HFFc6 (cell line): Measurements from ENCODE around the gene ACTR5. TPM values are rescaled to one million over a fixed set of nuclear protein-coding genes. Genes with fewer than 3 reads are reported as not detected.

Experiments used
- DNase-seq: peaks from one replicate; pipeline ENCODE4 v3.0.0-alpha.2; 2018
- H3K27ac Mint-ChIP-seq: 2 replicates; pipeline ENCODE4 v1.8.0; 2020; ENCODE audit warnings: mild to moderate bottlenecking, mixed read lengths
- H3K27me3 Mint-ChIP-seq: 2 replicates; pipeline ENCODE4 v1.8.0; 2021; ENCODE audit warnings: mild to moderate bottlenecking, moderate library complexity, mixed read lengths; ENCODE audit not compliant: insufficient read depth
- H3K36me3 Mint-ChIP-seq: 2 replicates; pipeline ENCODE4 v1.8.0; 2021; ENCODE audit warnings: low read depth, mixed read lengths
- H3K4me1 Mint-ChIP-seq: 2 replicates; pipeline ENCODE4 v1.8.0; 2020; ENCODE audit warnings: low read depth, mixed read lengths
- H3K4me3 Mint-ChIP-seq: 2 replicates; pipeline ENCODE4 v1.8.0; 2020; ENCODE audit warnings: mild to moderate bottlenecking, moderate library complexity, mixed read lengths
- H3K9me3 Mint-ChIP-seq: 2 replicates; pipeline ENCODE4 v1.8.0; 2020; ENCODE audit warnings: mild to moderate bottlenecking, mixed read lengths
- CTCF ChIP-seq: fragments of 200-600 bp; sonication (generic); IDR thresholded peaks from 2 replicates; pipeline ENCODE4 v1.5.0; 2021; ENCODE audit warnings: antibody characterized with exemption, mild to moderate bottlenecking
- total RNA-seq, 6 experiments: library from RNA; stranded (reverse); fragmentation: NEBNext Ultra II Directional; extraction: Animal tissue kit (Norgen Biotek cat#: 25700); gene quantifications; 2 replicates in 1 of 6; 3 replicates in 5 of 6; pipeline ENCODE4 v1.2.3, GENCODE V29; 2021

ACTR5 gene
- total RNA-seq, 6 experiments from 2014 or later = 3.2 to 4.3 (median 3.8) TPM

GRCh38 chr20:38704136-38704535 is 44.1 kb upstream of the ACTR5 start:
- no peak overlapping the region for H3K27ac Mint-ChIP-seq
- H3K9me3 Mint-ChIP-seq = no peaks in the 10 kb centered on the region
- TF ChIP-seq CTCF = no peak
- no peak overlapping the region for H3K4me3 Mint-ChIP-seq
- no peaks in the 10 kb centered on the region for H3K36me3 Mint-ChIP-seq
- DNase-seq = no peak
- H3K27me3 Mint-ChIP-seq = peaks cover 42% of the 10 kb centered on the region
- no peaks in the 10 kb centered on the region for H3K4me1 Mint-ChIP-seq

GRCh38 chr20:38706509-38706908 is 41.8 kb upstream of the ACTR5 start:
- H3K36me3 Mint-ChIP-seq = no peaks in the 10 kb centered on the region
- H3K9me3 Mint-ChIP-seq = no peaks in the 10 kb centered on the region
- TF ChIP-seq CTCF = no peak
- no peaks in the 10 kb centered on the region for H3K4me1 Mint-ChIP-seq
- peaks cover 35% of the 10 kb centered on the region for H3K27me3 Mint-ChIP-seq
- no peak overlapping the region for H3K27ac Mint-ChIP-seq
- H3K4me3 Mint-ChIP-seq = no peak overlapping the region
- DNase-seq = no peak

- no peak for DNase-seq
- Mint-ChIP-seq H3K9me3 (no peaks in the 10 kb centered on the region), H3K27ac (no peak overlapping the region), H3K4me1 (no peaks in the 10 kb centered on the region), H3K36me3 (no peaks in the 10 kb centered on the region), H3K27me3 (peaks cover 30% of the 10 kb centered on the region), H3K4me3 (no peak overlapping the region)
- no peak for TF ChIP-seq CTCF
Observed at GRCh38 chr20:38714308-38714707, 34.0 kb upstream of the ACTR5 start.

- no peak for TF ChIP-seq CTCF
Observed at GRCh38 chr20:38715646-38716045, 32.6 kb upstream of the ACTR5 start.

GRCh38 chr20:38722683-38723016 is 25.6 kb upstream of the ACTR5 start:
- Mint-ChIP-seq H3K4me3 (no peak overlapping the region), H3K9me3 (peaks cover under 1% of the 10 kb centered on the region; the same call in 1 of the 2 replicates), H3K27me3 (peaks cover 51% of the 10 kb centered on the region), H3K36me3 (peaks cover 2% of the 10 kb centered on the region), H3K4me1 (peaks cover 6% of the 10 kb centered on the region), H3K27ac (no peak overlapping the region)
- DNase-seq = no peak
- no peak for TF ChIP-seq CTCF

More at GRCh38 chr20:38715646-38716045, 32.6 kb upstream of the ACTR5 start:
- Mint-ChIP-seq H3K4me1 (no peaks in the 10 kb centered on the region), H3K4me3 (no peak overlapping the region), H3K27ac (no peak overlapping the region), H3K36me3 (no peaks in the 10 kb centered on the region), H3K27me3 (peaks cover 31% of the 10 kb centered on the region), H3K9me3 (no peaks in the 10 kb centered on the region)
- no peak for DNase-seq
